GM10266 (cell line): ENCODE measurements around the gene MFSD8.
"Not testable (repeated sequence)": the region's sequence is repeated elsewhere in the genome, so short reads cannot be mapped to it uniquely, and the experiment has no call there.

Source experiments
- DNase-seq: peaks from one replicate; pipeline ENCODE4 v3.0.0; 2012; ENCODE audit errors: extremely low spot score
- TF ChIP-seq, protein P1 (sequence below): IDR thresholded peaks from 2 replicates; pipeline ENCODE4 v1.5.1; 2012; ENCODE audit warnings: mild to moderate bottlenecking, low read depth; ENCODE audit not compliant: control insufficient read depth, insufficient read depth; ENCODE audit errors: missing control alignments

Gene MFSD8

DNA sequence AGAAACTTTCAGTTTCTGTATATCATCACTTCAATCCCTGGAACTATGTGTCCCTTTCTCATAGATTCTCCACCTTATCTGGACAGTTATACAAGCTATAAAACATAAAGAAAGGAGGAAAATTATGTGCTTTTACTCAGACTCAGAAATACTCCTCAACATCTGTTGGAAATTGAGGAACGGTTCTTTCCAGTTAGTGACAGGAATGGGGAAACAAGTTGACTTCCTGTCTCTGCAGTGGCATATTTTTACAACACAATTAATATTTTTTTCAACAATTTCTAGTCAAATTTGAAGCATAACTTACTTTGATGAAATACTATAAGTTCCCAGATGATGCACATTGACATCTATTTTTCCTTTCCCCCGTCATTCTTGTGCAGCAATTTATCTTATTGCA is 28.2 kb upstream of the MFSD8 start:
- DNase-seq, result no peak
- TF ChIP-seq, protein P1, sequence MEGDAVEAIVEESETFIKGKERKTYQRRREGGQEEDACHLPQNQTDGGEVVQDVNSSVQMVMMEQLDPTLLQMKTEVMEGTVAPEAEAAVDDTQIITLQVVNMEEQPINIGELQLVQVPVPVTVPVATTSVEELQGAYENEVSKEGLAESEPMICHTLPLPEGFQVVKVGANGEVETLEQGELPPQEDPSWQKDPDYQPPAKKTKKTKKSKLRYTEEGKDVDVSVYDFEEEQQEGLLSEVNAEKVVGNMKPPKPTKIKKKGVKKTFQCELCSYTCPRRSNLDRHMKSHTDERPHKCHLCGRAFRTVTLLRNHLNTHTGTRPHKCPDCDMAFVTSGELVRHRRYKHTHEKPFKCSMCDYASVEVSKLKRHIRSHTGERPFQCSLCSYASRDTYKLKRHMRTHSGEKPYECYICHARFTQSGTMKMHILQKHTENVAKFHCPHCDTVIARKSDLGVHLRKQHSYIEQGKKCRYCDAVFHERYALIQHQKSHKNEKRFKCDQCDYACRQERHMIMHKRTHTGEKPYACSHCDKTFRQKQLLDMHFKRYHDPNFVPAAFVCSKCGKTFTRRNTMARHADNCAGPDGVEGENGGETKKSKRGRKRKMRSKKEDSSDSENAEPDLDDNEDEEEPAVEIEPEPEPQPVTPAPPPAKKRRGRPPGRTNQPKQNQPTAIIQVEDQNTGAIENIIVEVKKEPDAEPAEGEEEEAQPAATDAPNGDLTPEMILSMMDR, result no peak

DNA sequence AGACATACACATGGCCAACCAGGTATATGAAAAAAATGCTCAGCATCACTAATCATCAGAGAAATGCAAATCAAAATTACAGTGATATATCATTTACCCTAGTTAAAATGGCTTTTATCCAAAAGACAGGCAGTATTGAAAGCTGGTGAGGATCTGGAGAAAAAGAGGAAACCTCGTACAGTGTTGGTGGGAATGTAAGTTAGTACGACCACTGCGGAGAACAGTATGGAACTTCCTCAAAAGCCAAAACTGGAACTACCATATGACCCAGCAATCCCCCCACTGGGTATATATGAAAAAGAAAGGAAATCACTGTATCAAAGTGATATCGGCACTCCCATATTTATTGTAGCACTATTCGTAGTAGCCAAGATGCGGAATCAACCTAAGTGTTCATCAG is 23.7 kb upstream of the MFSD8 start:
- no peak for DNase-seq
- TF ChIP-seq, protein P1, result no peak

DNA sequence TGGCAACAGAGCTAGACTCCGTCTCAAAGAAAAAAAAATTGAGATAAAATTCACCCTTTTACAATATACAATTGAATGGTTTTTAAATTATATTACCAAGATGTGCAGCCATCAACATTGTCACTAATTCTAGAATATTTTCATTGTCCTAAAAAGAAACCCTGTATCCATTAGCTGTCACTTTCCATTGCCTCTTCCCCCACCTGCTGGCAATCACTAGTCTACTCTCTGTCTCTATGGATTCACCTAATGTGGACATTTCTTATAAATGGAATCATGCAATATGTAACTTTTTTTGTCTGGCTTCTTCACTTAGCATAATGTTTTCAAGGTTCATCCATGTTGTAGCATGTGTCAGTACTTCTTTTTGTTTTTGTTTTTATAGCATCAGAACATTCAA is 21.0 kb upstream of the MFSD8 start:
- no peak for DNase-seq
- TF ChIP-seq, protein P1, result no peak

DNA sequence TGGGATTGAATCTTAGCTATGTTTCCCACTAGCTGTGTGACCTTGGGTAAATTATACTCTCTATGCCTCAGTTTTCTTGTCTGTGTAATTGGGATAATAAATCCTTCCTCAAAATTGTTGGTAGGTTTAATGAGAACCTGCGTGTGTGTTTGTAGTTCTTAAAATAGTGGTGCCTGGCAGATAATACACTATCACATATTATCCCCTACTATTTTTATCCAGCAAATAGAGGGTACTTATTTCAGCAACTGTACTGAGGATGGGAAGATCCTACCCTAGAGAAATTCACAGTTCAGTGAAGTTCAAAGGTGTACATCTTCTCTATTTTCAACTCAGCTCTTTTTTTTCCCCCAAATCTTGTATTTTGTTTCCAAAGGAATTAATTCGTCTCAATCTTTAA is 17.5 kb upstream of the MFSD8 start:
- no peak for DNase-seq
- TF ChIP-seq, protein P1, result no peak

DNA sequence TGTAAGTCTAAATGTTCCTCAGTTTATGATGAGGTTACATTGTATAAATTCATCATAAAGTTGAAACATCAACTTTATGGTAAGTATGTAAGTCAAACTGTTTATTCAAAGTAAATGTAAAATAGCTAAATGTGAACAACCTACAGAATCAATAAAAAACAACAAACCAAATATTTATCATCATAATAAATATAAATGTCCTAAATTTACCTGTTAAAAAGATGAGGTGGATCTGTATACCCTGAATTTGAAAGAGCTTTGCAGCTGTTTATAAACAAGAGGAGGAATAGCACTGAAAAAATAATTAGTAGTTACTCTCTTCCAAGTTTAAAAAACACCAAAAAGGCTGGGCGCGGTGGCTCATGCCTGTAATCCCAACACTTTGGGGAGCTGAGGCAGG is 14.0 kb upstream of the MFSD8 start:
- TF ChIP-seq, protein P1, result no peak
- DNase-seq, result no peak

DNA sequence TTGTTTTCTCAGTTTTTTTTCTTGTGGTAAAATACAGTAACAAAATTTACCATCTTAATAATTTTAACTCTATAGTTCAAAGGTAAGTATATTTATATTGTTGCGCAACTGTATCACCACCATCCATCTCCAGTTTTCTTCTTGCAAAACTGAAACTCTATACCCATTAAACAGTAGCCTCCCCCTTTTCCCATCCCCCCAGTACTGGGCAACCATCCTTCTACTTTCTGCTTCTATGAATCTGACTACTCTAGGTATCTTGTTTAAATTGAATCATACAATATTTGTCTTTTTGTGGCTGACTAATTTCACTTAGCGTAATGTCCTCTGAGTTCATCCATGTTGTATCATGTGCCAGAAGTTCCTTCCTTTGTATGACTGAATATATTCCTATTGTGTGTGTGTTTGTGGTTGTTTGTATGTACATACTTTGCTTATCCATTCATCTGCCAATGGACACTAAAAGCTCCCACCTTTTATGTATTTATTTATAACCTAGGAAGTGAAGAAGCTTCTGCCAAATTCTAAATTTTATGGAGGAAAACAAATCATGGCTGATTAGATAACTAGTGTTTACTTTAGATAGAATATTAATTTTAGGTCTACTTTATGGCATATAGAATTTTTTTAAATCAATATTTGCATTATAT is 10.3 kb upstream of the MFSD8 start:
- DNase-seq, result no peak
- TF ChIP-seq, protein P1, result no peak

DNA sequence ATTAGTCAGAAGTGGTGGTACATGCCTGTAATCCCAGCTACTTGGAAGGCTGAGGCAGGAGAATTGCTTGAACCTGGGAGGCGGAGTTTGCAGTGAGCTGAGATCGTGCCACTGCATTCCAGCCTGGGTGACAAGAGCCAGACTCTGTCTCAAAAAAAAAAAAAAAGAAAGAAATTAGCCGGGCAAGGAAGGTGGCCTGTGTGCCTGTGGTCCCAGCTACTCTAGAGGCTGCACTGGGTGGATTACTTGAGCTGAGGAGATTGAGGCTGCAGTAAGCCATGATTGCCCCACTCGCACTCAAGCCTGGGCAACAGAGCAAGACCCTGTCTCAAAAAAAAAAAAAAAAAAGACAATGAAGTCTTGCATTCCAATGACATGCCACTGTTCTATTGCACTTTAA is 6.0 kb upstream of the MFSD8 start:
- DNase-seq, result not testable (repeated sequence)

DNA sequence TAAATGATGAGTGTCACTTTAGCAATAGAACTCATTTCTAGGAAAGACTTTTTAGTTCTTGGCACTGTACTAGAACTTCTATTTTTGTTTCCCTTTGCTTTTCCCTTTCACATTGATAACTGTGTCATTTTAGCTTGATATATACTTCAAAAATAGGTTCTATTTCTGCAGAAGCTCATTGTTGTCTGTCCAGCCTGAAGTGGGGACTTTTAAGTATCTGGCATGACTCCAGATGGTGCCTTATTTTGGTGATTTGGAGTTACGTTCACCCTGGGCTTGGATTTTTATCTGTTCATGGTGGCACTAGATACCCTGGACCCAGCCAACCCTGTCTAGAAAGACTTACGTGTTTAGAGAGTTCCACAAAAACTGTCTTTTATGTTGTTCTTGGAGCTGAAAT is 3.6 kb upstream of the MFSD8 start:
- DNase-seq, result no peak
- TF ChIP-seq, protein P1, result no peak
